H9 (cell line): Measurements from ENCODE around the gene PTAR1. TPM values are rescaled to one million over a fixed set of nuclear protein-coding genes. Genes with fewer than 3 reads are reported as not detected.

Experiments
- DNase-seq: peaks from one replicate; pipeline ENCODE4 v3.0.0-alpha.2; 2017
- H2AFZ ChIP-seq: one replicate; pipeline ENCODE4 v1.6.1; 2013; ENCODE audit warnings: mild to moderate bottlenecking, low read length, control low read depth, moderate library complexity
- H2AK5ac ChIP-seq: 2 replicates; pipeline ENCODE4 v1.6.1; 2013; ENCODE audit warnings: low read length, control low read depth, mixed read lengths; ENCODE audit not compliant: insufficient read length
- H2BK120ac ChIP-seq: one replicate; pipeline ENCODE4 v1.6.1; 2013; ENCODE audit warnings: low read depth, mild to moderate bottlenecking, low read length, control low read depth, inconsistent platforms; ENCODE audit not compliant: poor library complexity, severe bottlenecking
- H2BK12ac ChIP-seq: 2 replicates; pipeline ENCODE4 v1.6.1; 2013; ENCODE audit warnings: low read length, control low read depth, mixed read lengths, low read depth; ENCODE audit not compliant: insufficient read length
- H2BK15ac ChIP-seq: 2 replicates; pipeline ENCODE4 v1.6.1; 2013; ENCODE audit warnings: low read depth, low read length, control low read depth
- H2BK20ac ChIP-seq: one replicate; pipeline ENCODE4 v1.6.1; 2013; ENCODE audit warnings: low read depth, mild to moderate bottlenecking, low read length, control low read depth, inconsistent platforms; ENCODE audit not compliant: poor library complexity, severe bottlenecking
- H2BK5ac ChIP-seq: 2 replicates; pipeline ENCODE4 v1.6.1; 2013; ENCODE audit warnings: low read length, control low read depth, mixed read lengths; ENCODE audit not compliant: insufficient read length
- H3K14ac ChIP-seq: 2 replicates; pipeline ENCODE4 v1.6.1; 2013; ENCODE audit warnings: low read length, control low read depth; ENCODE audit not compliant: insufficient read depth
- H3K18ac ChIP-seq: 2 replicates; pipeline ENCODE4 v1.6.1; 2013; ENCODE audit warnings: low read depth, mild to moderate bottlenecking, mixed read lengths, low read length, control low read depth; ENCODE audit not compliant: insufficient read length
- H3K23ac ChIP-seq: 2 replicates; pipeline ENCODE4 v1.6.1; 2013; ENCODE audit warnings: low read length, control low read depth, mixed read lengths, low read depth; ENCODE audit not compliant: insufficient read length
- H3K23me2 ChIP-seq: 2 replicates; pipeline ENCODE4 v1.6.1; 2013; ENCODE audit warnings: low read depth, mild to moderate bottlenecking, mixed read lengths, low read length, control low read depth; ENCODE audit not compliant: insufficient read length, poor library complexity, severe bottlenecking
- H3K27ac ChIP-seq: 2 replicates; pipeline ENCODE4 v1.5.1; 2013; ENCODE audit warnings: low read length, control low read depth, mixed read lengths, low read depth; ENCODE audit not compliant: insufficient read length
- H3K27me3 ChIP-seq: 2 replicates; pipeline ENCODE4 v1.6.1; 2013; ENCODE audit warnings: low read length, control low read depth, inconsistent platforms; ENCODE audit not compliant: insufficient read depth
- H3K4ac ChIP-seq: 2 replicates; pipeline ENCODE4 v1.6.1; 2013; ENCODE audit warnings: low read depth, mild to moderate bottlenecking, control low read depth, inconsistent platforms, low read length, moderate library complexity
- H3K4me1 ChIP-seq: 2 replicates; pipeline ENCODE4 v1.6.1; 2013; ENCODE audit warnings: low read length, control low read depth, inconsistent platforms; ENCODE audit not compliant: insufficient read depth
- H3K4me2 ChIP-seq: 2 replicates; pipeline ENCODE4 v1.6.1; 2013; ENCODE audit warnings: low read length, control low read depth, mixed read lengths; ENCODE audit not compliant: insufficient read length, insufficient read depth
- H3K56ac ChIP-seq: 2 replicates; pipeline ENCODE4 v1.6.1; 2013; ENCODE audit warnings: low read depth, mild to moderate bottlenecking, mixed read lengths, low read length, control low read depth; ENCODE audit not compliant: insufficient read length
- H3K79me1 ChIP-seq: 2 replicates; pipeline ENCODE4 v1.6.1; 2013; ENCODE audit warnings: low read depth, mild to moderate bottlenecking, moderate library complexity, low read length, control low read depth, inconsistent platforms; ENCODE audit not compliant: insufficient read depth, poor library complexity, severe bottlenecking
- H3K79me2 ChIP-seq: 2 replicates; pipeline ENCODE4 v1.6.1; 2013; ENCODE audit warnings: low read length, control low read depth, inconsistent platforms; ENCODE audit not compliant: insufficient read depth
- H3K9ac ChIP-seq: 2 replicates; pipeline ENCODE4 v1.6.1; 2013; ENCODE audit warnings: low read length, control low read depth, mixed read lengths; ENCODE audit not compliant: insufficient read length; ENCODE audit errors: extremely low read depth
- H3K9me3 ChIP-seq: one replicate; pipeline ENCODE4 v1.6.1; 2013; ENCODE audit warnings: low read depth, low read length, inconsistent platforms; ENCODE audit not compliant: control insufficient read depth
- H3T11ph ChIP-seq: one replicate; pipeline ENCODE4 v1.6.1; 2013; ENCODE audit warnings: mild to moderate bottlenecking, low read length, control low read depth, inconsistent platforms
- H4K20me1 ChIP-seq: one replicate; pipeline ENCODE4 v1.6.1; 2013; ENCODE audit not compliant: control insufficient read depth, insufficient read length, insufficient read depth
- H4K5ac ChIP-seq: 2 replicates; pipeline ENCODE4 v1.6.1; 2013; ENCODE audit warnings: low read depth, mild to moderate bottlenecking, mixed read lengths, low read length, control low read depth; ENCODE audit not compliant: insufficient read length
- H4K8ac ChIP-seq: replicated peaks from 2 replicates; pipeline ENCODE4 v1.6.1; 2013; ENCODE audit warnings: low read length, control low read depth, mixed read lengths, low read depth; ENCODE audit not compliant: insufficient read length
- H4K91ac ChIP-seq: 2 replicates; pipeline ENCODE4 v1.6.1; 2013; ENCODE audit warnings: low read depth, mild to moderate bottlenecking, moderate library complexity, mixed read lengths, low read length, control low read depth; ENCODE audit not compliant: insufficient read length
- H3K27ac Mint-ChIP-seq, 3 experiments: 2 replicates in 2 of 3; 3 replicates in 1 of 3; pipeline ENCODE4 v1.8.0; 2020 to 2021; ENCODE audit warnings: mixed read lengths in 3 of 3, mild to moderate bottlenecking in 1 of 3, moderate library complexity in 1 of 3
- H3K27me3 Mint-ChIP-seq: 2 replicates; pipeline ENCODE4 v1.8.0; 2021; ENCODE audit warnings: low read depth, mild to moderate bottlenecking, moderate library complexity, mixed read lengths
- H3K36me3 Mint-ChIP-seq, 3 experiments: 2 replicates in 2 of 3; 3 replicates in 1 of 3; pipeline ENCODE4 v1.8.0; 2020 to 2021; ENCODE audit warnings: low read depth in 3 of 3, mixed read lengths in 3 of 3; ENCODE audit not compliant: insufficient read depth in 1 of 3
- H3K4me1 Mint-ChIP-seq, 2 experiments: 2 replicates each; pipeline ENCODE4 v1.8.0; 2020; ENCODE audit warnings: mixed read lengths in 2 of 2
- H3K4me3 Mint-ChIP-seq, 2 experiments: 2 replicates in 1 of 2; 3 replicates in 1 of 2; pipeline ENCODE4 v1.8.0; 2020 to 2021; ENCODE audit warnings: mild to moderate bottlenecking in 2 of 2, mixed read lengths in 2 of 2, moderate library complexity in 1 of 2
- H3K9me3 Mint-ChIP-seq, 2 experiments: 2 replicates in 1 of 2; 3 replicates in 1 of 2; pipeline ENCODE4 v1.8.0; 2020; ENCODE audit warnings: mild to moderate bottlenecking in 2 of 2, mixed read lengths in 2 of 2, moderate library complexity in 1 of 2
- WGBS: extraction: QIAGEN DNeasy Blood & Tissue Kit; methylation state at CpG from one replicate; pipeline ENCODE4 v1.1.7; 2013; ENCODE audit warnings: missing lambda C conversion rate, low lambda C conversion rate, mixed read lengths; ENCODE audit not compliant: insufficient read length; ENCODE audit errors: extremely low coverage; 5-methylcytosine and 5-hydroxymethylcytosine counted together
- total RNA-seq: library from RNA; stranded (reverse); gene quantifications from 2 replicates; pipeline ENCODE4 v1.2.1, GENCODE V29; 2021
- TF ChIP-seq, protein P1 (sequence below): fragments of 200-600 bp; sonication (generic); conservative IDR thresholded peaks from 3 replicates; pipeline ENCODE4 v1.8.0; 2021; ENCODE audit warnings: antibody characterized with exemption, mild to moderate bottlenecking

The PTAR1 gene
- total RNA-seq, 1 experiment from 2014 or later = 117 TPM

DNA sequence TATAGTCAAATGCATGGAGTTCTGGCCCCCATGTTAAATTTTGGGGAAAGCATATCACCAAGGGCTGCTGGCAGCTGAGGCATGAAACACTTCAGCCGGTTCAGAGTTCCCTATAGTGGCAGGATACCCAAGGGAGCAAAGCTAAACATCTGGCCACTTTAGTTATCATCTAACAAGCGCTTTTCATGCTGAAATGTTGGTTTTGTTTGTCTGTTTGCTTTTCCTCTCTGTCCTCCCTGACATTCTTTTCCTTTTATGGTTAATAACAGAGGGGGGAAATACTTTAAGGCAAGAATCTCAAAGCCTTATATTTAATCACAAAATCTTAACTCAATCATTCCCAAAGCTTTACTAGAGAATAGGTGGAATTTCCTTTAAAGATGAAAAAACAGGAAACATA, 99.5 kb downstream of the PTAR1 start:
- TF ChIP-seq, protein P1, sequence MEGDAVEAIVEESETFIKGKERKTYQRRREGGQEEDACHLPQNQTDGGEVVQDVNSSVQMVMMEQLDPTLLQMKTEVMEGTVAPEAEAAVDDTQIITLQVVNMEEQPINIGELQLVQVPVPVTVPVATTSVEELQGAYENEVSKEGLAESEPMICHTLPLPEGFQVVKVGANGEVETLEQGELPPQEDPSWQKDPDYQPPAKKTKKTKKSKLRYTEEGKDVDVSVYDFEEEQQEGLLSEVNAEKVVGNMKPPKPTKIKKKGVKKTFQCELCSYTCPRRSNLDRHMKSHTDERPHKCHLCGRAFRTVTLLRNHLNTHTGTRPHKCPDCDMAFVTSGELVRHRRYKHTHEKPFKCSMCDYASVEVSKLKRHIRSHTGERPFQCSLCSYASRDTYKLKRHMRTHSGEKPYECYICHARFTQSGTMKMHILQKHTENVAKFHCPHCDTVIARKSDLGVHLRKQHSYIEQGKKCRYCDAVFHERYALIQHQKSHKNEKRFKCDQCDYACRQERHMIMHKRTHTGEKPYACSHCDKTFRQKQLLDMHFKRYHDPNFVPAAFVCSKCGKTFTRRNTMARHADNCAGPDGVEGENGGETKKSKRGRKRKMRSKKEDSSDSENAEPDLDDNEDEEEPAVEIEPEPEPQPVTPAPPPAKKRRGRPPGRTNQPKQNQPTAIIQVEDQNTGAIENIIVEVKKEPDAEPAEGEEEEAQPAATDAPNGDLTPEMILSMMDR = no peak
- Histone ChIP-seq H3K4me1 (no peaks in the 10 kb centered on the region; the same call in 1 of the 2 replicates), H3K27me3 (no peaks in the 10 kb centered on the region), H2BK5ac (no peak overlapping the region), H2AFZ (no peak overlapping the region), H3K9ac (no peak overlapping the region), H2BK120ac (no peak overlapping the region), H2BK15ac (no peak overlapping the region), H2AK5ac (no peak overlapping the region), H3K23me2 (no peaks in the 10 kb centered on the region), H3K4me2 (no peak overlapping the region), H3K79me2 (no peaks in the 10 kb centered on the region), H3K18ac (no peak overlapping the region), H3K14ac (no peak overlapping the region), H3T11ph (no peak overlapping the region), H4K8ac (no peak overlapping the region), H2BK20ac (no peak overlapping the region), H3K27ac (no peak overlapping the region), H3K79me1 (no peaks in the 10 kb centered on the region), H4K5ac (no peak overlapping the region), H2BK12ac (no peak overlapping the region), H4K91ac (no peak overlapping the region), H3K9me3 (no peaks in the 10 kb centered on the region), H3K4ac (no peak overlapping the region), H3K23ac (no peak overlapping the region), H3K56ac (no peak overlapping the region), H4K20me1 (no peaks in the 10 kb centered on the region)
- H3K27ac Mint-ChIP-seq = no peak overlapping the region
- peaks cover 14 to 15% of the 10 kb centered on the region in 2 experiments for H3K4me1 Mint-ChIP-seq
- no peaks in the 10 kb centered on the region for H3K9me3 Mint-ChIP-seq
- WGBS = no CpG with 5 or more reads among the region's 2 CpGs
- H3K4me3 Mint-ChIP-seq = no peak overlapping the region
- no peaks in the 10 kb centered on the region for H3K27me3 Mint-ChIP-seq
- no peak for DNase-seq
- H3K36me3 Mint-ChIP-seq = no peaks in the 10 kb centered on the region

Other genes with a start within 250 kb of the PTAR1 start
- gene APBA1, start 87.6 kb downstream of the PTAR1 start, total RNA-seq = 1.7 and 1.8 TPM in 2 replicates
- gene CFAP95, start 60.8 kb upstream of the PTAR1 start, total RNA-seq = 41.1 and 42.6 TPM in 2 replicates